DMS114 treated with DMSO at 0.1 percent for 48 hours (cell line): ENCODE results near the gene TLE5.
"Not testable (repeated sequence)": the region's sequence is repeated elsewhere in the genome, so short reads cannot be mapped to it uniquely, and the experiment has no call there.

Experiments
- DNase-seq: peaks from one replicate; lab custom pipeline; 2025; ENCODE audit not compliant: unreplicated experiment; lab: John Stamatoyannopoulos, UW

TLE5 gene

GRCh38 chr19:3027981-3028304 lies 34.4 kb downstream of the TLE5 start:
- no peak for DNase-seq

- DNase-seq: no peak
Observed at GRCh38 chr19:3027292-3027691, 35.0 kb downstream of the TLE5 start.

DNA sequence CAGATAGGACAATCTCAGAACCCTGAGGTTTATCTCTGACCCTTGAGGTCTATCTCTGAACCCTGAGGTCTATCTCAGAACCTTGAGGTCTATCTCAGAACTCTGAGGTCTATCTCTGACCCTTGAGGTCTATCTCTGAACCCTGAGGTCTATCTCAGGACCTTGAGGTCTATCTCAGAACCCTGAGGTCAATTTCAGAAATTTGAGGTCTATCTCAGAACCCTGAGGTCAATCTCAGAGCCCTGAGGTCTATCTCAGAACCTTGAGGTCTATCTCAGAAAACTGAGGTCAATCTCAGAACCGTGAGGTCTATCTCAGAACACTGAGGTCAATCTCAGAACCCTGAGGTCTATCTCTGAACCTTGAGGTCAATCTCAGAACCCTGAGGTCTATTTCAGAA lies 35.5 kb downstream of the TLE5 start:
- no peak for DNase-seq

DNA sequence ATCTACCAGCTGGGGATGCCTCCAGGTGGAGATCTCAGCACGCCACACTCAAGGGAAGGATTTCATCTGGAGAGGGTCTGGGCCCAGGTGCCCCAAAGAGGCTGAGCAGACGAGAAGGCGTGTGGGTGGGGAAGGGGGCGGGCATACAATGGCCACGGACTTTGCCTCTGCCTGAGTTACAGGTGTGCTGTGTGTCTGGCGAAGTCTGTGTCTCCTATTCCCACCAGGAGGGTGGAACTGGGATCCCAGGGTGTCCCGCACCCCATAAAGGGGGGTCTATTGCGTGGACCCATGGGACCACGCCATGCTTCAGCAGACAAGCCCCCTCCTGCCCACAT lies 36.8 kb downstream of the TLE5 start:
- DNase-seq: no peak

- DNase-seq: no peak
Observed at GRCh38 chr19:3024870-3025548, 37.3 kb downstream of the TLE5 start.

GRCh38 chr19:3024509-3024869 lies 37.8 kb downstream of the TLE5 start:
- DNase-seq: no peak

DNA sequence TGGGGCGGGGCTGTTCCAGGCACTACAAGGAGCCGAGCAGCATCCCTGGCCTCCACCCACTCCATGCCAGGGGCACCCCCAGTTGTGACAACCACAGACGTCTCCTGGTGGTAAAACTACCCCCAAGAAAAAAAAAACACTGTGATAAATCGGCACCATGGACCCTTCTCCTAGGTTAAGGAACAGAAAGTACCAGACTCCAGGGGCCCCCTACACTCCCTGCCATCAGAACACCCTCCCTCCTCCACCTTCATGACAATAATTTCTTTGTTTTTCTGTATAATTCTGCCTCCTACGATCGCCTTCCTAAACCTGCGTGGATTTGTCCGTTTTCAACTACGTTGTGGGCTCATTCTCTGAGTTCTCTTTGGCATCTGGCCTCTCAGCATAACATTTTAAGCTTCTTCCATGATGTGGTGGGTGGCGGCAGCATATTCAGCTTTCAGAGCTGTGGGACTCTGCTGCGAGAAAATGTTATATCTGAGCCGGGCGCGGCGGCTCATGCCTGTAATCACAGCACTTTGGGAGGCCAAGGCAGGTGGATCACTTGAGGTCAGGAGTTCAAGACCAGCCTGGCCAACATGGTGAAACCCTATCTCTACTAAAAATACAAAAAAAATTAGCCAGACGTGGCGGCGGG lies 41.9 kb downstream of the TLE5 start:
- no peak for DNase-seq

DNA sequence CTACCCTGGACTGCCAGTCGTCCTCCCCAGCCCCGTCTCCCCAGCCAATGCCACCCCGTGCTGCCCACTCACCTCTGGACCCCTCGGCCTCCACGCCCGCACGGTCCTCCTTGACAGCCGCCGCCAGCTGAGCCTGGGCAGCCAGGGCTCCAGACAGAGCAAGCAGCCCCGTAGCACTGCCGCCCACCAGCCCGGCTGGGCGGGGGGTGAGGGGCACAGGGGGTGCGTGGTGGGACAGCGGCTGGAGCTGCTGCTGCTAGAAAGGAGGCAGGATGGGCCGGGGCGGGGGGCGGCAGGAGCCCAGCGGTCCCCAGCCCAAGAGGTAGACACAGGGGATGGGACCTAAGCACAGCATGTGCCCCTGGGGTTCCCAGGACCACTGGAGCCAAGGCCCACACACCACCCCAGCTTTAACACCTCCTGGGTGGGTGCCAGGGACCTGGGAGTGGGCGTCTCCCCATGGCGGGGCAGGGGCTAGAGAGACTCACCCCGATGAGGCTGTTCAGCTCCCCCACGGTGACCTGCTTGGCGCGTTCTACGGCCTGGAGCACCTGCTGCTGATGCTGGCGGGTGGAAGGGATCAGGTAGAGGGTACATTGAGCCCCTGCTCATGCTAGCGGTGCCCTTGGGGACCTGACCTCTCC lies 43.0 kb downstream of the TLE5 start:
- DNase-seq: no peak

GRCh38 chr19:3017923-3018322 lies 44.4 kb downstream of the TLE5 start:
- no peak for DNase-seq

DNA sequence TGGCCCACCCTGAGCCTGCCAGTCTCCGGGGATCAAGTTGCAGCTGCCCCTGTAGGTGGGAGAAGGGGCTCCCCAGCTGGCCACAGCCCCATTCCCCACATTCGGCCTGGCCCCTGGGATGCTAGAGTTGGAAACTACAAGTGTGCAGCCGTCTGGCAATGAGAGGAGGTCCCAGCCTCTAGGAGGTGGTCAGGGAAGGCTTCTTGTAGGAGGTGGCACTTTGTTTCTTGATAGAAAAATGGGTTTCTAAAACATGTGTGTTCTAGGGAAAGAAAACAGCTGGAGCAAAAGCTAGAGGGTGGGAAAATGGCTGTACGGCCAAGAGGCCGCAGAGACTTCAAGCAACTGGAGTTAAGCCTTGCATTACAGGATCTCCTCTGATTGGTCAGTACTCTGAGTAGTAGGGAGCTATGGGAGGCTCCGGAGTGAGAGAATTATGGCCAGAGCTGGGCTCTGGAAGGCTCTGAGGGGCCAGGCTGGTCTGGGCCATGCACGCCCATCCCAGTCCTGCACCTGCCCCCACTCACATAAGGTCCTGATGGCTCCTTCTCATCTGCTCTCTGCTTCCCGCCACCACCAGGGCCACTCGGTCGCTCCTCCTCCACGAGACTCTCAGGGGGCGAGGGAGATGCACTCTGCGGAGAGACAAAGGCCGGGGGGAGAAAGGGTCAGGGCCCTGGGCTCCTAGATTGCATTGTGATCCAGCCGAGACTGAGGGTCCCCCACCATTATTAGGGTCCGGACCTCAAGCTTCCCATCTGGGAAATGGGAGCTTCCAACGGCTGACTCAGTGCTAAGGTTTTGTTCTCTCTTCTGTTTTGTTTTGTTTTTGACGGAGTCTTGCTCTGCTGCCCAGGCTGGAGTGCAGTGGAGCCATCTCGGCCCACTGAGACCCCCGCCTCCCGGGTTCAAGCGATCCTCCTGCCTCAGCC lies 46.9 kb downstream of the TLE5 start:
- no peak for DNase-seq

DNA sequence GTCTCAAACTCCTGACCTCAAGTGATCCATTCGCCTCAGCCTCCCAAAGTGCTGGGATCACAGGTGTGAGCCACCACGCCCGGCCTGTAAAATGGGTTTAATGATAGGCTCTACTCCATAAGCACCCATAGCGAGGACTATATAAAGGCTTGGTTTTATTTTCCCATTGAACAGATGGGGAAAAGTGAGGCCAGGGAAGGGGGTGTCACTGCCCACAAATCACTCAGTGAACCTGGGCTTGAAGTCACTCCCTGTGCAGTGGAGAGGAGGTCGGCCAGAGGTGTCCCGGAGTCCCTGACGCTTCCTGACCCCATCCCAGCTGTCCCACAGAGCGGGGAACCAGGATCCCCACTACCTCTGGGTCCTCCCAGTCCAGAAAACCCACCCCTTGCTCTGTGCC lies 48.2 kb downstream of the TLE5 start:
- no peak for DNase-seq

DNA sequence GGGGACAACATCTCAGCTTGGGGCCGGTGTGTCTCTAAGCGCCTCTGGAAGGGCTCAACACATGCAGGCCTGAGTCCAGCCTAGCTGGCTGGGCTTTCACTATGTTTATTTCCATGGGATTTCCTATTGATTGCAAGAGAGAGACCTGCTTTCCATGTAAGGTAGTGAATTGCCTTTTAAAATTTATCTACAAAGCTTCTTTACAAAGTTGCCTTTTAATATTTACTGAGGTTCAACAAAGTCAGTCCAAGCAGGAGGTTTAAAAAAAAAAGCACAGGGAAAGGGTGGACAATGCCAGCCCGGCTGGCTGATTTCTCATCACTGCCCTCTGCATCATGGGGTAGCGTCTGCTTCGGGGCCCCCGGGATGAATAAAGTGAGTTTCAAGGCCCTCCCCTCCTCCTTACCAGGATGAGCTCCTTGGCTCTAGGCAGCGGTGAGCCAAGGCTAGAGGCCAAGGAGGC lies 49.0 kb downstream of the TLE5 start:
- no peak for DNase-seq

GRCh38 chr19:3012621-3013262 lies 49.6 kb downstream of the TLE5 start:
- DNase-seq: no peak

DNA sequence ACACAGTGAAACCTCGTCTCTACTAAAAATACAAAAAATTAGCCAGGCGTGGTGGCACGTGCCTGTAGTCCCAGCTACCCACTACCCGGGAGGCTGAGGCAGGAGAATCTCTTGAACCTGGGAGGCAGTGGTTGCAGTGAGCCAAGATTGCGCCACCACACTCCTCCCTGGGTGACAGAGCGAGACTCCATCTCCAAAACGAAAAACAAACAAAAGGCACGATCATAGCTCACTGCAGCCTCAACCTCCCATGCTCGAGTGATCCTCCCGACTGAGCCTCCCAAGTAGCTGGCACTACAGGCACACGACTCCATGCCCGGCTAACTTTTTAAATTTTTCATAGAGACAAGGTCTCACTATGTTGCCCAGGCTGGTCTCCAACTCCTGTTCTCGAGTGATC lies 50.2 kb downstream of the TLE5 start:
- DNase-seq: not testable (repeated sequence)

GRCh38 chr19:3010871-3011270 lies 51.4 kb downstream of the TLE5 start:
- DNase-seq: no peak

DNA sequence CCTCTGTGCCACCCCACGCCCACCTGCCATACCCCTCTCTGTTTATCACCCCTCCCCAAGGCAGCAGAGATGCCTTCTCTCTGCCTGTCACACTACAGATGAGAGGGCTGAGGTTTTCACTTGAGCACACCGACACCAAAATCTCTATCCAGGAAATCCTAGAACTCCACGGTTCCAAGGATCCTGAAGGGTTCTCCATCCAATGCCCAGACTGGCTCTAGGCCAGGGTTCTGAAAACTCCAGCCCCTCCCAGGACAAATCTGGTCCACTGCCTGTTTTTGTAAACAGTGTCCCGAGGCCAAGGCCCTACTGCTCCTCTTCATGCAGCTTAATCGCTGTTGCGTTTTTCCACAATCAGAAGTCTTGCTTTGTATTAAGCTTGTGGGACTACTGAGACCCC lies 53.3 kb downstream of the TLE5 start:
- DNase-seq: no peak

DNA sequence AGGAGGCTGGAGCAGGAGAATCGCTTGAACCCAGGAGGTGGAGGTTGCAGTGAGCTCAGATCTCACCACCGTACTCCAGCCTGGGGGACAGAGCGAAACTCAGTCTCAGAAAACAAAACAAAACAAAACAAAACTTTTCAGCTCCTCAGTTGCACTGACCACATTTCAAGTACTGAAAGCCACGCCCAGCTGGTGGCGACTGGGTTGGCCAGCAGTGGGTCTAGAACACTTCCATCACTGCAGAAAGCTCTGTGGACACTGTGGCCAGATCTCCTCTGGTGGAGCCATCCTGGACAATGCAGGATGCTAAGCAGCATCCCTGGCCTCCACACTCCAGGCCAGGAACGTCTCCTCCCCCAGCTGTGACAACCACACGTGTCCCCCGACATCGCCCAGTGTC lies 54.3 kb downstream of the TLE5 start:
- DNase-seq: no peak

DNA sequence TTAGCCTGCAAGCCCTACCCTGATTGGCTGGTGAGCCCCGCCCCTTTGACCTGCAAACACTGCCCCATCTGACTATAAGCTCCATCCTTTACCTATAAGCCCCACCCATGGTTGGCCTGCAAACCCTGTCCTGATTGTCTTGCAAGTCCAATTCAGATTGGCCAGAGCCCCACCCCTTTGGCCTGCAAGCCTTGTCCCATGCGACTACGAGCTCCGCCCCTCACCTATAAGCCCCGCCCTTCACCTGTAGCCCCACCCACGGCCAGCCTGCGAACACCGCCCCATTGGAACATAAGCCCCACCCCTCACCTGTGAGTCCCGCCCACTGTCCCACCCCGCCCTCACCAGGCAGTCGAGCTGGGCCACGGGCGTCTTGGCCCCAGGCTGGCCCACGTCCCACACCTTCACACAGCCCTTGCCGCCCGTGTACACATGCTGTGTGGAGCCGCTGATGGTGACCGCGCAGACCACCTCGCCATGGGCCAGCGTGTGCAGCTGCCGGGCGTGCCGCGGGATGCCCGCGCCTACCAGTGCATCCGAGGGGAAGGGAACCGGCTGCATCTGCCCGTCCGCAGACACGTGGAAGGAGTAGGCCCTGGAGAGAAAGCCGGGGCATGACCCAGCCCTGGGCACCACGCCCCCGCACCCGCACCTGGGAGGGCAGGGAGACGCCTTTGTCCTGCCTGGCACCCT lies 56.1 kb downstream of the TLE5 start:
- no peak for DNase-seq

- DNase-seq: no peak
Observed at GRCh38 chr19:3005345-3005744, 57.0 kb downstream of the TLE5 start.

DNA sequence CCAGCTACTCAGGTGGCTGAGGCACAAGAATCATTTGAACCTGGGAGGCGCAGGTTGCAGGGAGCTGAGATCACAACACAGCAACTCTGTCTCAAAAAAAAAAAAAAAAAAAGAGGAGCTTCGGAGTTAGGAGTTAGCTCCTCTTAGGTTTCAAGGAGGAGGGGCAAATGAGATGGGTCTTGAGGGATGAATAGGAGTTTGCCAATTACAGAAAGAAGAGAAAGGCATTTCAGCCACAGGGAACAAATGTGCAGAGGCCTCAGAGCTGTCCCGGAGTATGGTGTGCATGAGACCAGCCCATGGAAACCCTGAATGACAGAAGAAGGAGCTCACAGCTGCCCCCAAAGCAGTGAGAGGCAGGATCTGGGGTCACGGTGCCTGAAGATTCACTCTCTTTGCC lies 57.8 kb downstream of the TLE5 start:
- DNase-seq: no peak

GRCh38 chr19:3003046-3003445 lies 59.2 kb downstream of the TLE5 start:
- DNase-seq: no peak
